ENCODE results near the gene TMEM143. TPM values are rescaled to one million over a fixed set of nuclear protein-coding genes. Genes with fewer than 3 reads are reported as not detected.

The TMEM143 gene
- total and polyA plus RNA-seq, 2 of the 8 experiments (the other 6 are each of a cell fraction or from before 2014, with no cell fraction given) = 14.2 to 19.1 TPM

- TF ChIP-seq EP300 (IDR thresholded peaks at IDR 0.05; ENCODE audit: borderline replicate concordance in 1 of 2, low read depth in 2 of 2, low read length in 2 of 2) (no peak), TEAD4 (IDR thresholded peaks at IDR 0.05; ENCODE audit: low read depth, low read length) (0 out of 2 replicates have a peak, but pooled peaks have one; percentile 11), RBBP5 (IDR thresholded peaks at IDR 0.05; ENCODE audit: borderline replicate concordance, low read depth, low read length) (no peak), TBP (IDR thresholded peaks at IDR 0.05; ENCODE audit: low read depth, low read length) (peak; percentile 47), ATF3 (IDR thresholded peaks at IDR 0.05; ENCODE audit: insufficient read depth, low read depth, low read length) (no peak), CHD1 (IDR thresholded peaks at IDR 0.05; ENCODE audit: low read depth, low read length) (no peak), E2F6 (IDR thresholded peaks at IDR 0.05) (0 out of 2 replicates have a peak, but pooled peaks have one; percentile 27), KDM5A (IDR thresholded peaks at IDR 0.05; ENCODE audit: low read length) (no peak), SIN3A (conservative IDR thresholded peaks at IDR 0.05 in 1 of 2, IDR thresholded peaks at IDR 0.05 in 1 of 2; ENCODE audit: low read depth in 1 of 2, low read length in 2 of 2) (peak in 1 of 2 experiments; percentile 48; a peak in 2 of 4 replicates), USF2 (IDR thresholded peaks at IDR 0.05; ENCODE audit: low read length) (no peak), ZNF274 (IDR thresholded peaks at IDR 0.05; ENCODE audit: borderline replicate concordance, extremely low read depth, low read length) (no peak), BCL11A (IDR thresholded peaks at IDR 0.05; ENCODE audit: low read depth in 2 of 2, low read length in 2 of 2) (no peak), TAF1 (IDR thresholded peaks at IDR 0.05; ENCODE audit: low read depth, low read length) (no peak), EGR1 (IDR thresholded peaks at IDR 0.05; ENCODE audit: borderline replicate concordance, low read depth, low read length) (no peak; the same call in 1 of the 2 replicates), CTBP2 (IDR thresholded peaks at IDR 0.05; ENCODE audit: borderline replicate concordance, insufficient read depth, insufficient read length, low read length) (no peak), HDAC6 (IDR thresholded peaks at IDR 0.05; ENCODE audit: low read depth, low read length) (no peak), KDM1A (IDR thresholded peaks at IDR 0.05; ENCODE audit: borderline replicate concordance, low read length) (peak; percentile 73), ATF2 (IDR thresholded peaks at IDR 0.05; ENCODE audit: low read length) (peak; percentile 72; the same call in 1 of the 2 replicates), PHF8 (conservative IDR thresholded peaks at IDR 0.05; ENCODE audit: low read depth, low read length) (0 out of 2 replicates have a peak, but pooled peaks have one; percentile 34)
Measured at GRCh38 chr19:48290771-48291488, 72.8 kb downstream of the TMEM143 start (continued).
